CD4-positive, alpha-beta T cell treated with Interleukin-1 beta for 1 hour (primary cell): ENCODE results near the gene THTPA.
A peak's percentile ranks its signal among the peaks of the same experiment; 100 is the strongest.

ENCODE experiments used
- DNase-seq, 2 donors: peaks; one replicate each; pipeline ENCODE4 v3.0.0-alpha.2; 2020 to 2022

Gene THTPA

GRCh38 chr14:23555882-23556699 lies at the start of gene THTPA:
Gene THTPA (plus strand): TSS chr14:23556271. CDS start chr14:23556758, 487 bp downstream.
- peak; percentile 93 for DNase-seq

- DNase-seq, result no peak
These were observed 43.9 kb upstream of the THTPA start for GRCh38 chr14:23512156-23512555.

GRCh38 chr14:23513005-23513817 lies 42.9 kb upstream of the THTPA start:
- DNase-seq, result no peak

GRCh38 chr14:23513818-23514643 lies 42.0 kb upstream of the THTPA start:
- no peak for DNase-seq

- DNase-seq, result no peak
These were observed 41.5 kb upstream of the THTPA start for GRCh38 chr14:23514644-23514957.

- DNase-seq, result no peak
These were observed 38.3 kb upstream of the THTPA start for GRCh38 chr14:23517650-23518326.

- no peak for DNase-seq
These were observed 37.4 kb upstream of the THTPA start for GRCh38 chr14:23518709-23519108.

GRCh38 chr14:23520899-23521533 lies 35.1 kb upstream of the THTPA start:
- DNase-seq, result no peak

GRCh38 chr14:23521785-23522640 lies 34.1 kb upstream of the THTPA start:
- no peak for DNase-seq

- no peak for DNase-seq
These were observed 33.4 kb upstream of the THTPA start for GRCh38 chr14:23522643-23523198.

- no peak for DNase-seq
These were observed 32.6 kb upstream of the THTPA start for GRCh38 chr14:23523229-23524016.

GRCh38 chr14:23524954-23525353 lies 31.1 kb upstream of the THTPA start:
- no peak for DNase-seq

GRCh38 chr14:23525611-23526010 lies 30.5 kb upstream of the THTPA start:
- no peak for DNase-seq

GRCh38 chr14:23528555-23528954 lies 27.5 kb upstream of the THTPA start:
- DNase-seq, result no peak

GRCh38 chr14:23529016-23529415 lies 27.1 kb upstream of the THTPA start:
- no peak for DNase-seq

GRCh38 chr14:23530375-23531055 lies 25.6 kb upstream of the THTPA start:
- DNase-seq, result no peak

GRCh38 chr14:23531391-23531790 lies 24.7 kb upstream of the THTPA start:
- DNase-seq, result no peak

GRCh38 chr14:23532658-23533057 lies 23.4 kb upstream of the THTPA start:
- DNase-seq, result no peak

- no peak for DNase-seq
These were observed 22.2 kb upstream of the THTPA start for GRCh38 chr14:23533652-23534435.
